CD4-positive, alpha-beta T cell (primary cell): ENCODE results near the gene SRPRB. TPM values are rescaled to one million over a fixed set of nuclear protein-coding genes. Genes with fewer than 3 reads are reported as not detected.

Source experiments
- ATAC-seq: fragments of 200-7000 bp; cut with Tn5 transposase; one replicate; pipeline ENCODE4 v1.10.0; 2022; ENCODE audit warnings: mild to moderate bottlenecking; ENCODE audit not compliant: poor library complexity
- CTCF ChIA-PET: fragments of 350-600 bp; sonication (Branson Sonifier 250); formaldehyde crosslinking; loops from one replicate; lab custom pipeline; 2021; ENCODE audit warnings: antibody characterized with exemption, inconsistent platforms; lab: Charles Lee
- POLR2A ChIA-PET: fragments of 350-600 bp; sonication (Branson Sonifier 250); formaldehyde crosslinking; loops from one replicate; lab custom pipeline; 2021; ENCODE audit warnings: antibody characterized with exemption, inconsistent platforms; lab: Charles Lee
- DNase-seq, 14 experiments: peaks; one replicate each; pipeline ENCODE4 v3.0.0-alpha.2; 2013 to 2020; ENCODE audit warnings: mixed read lengths in 2 of 14
- H3K27ac ChIP-seq, 2 donors: one replicate each; pipeline versions ENCODE4 v1.5.1 to v1.7.0; 2013; ENCODE audit warnings: low read length in 2 of 2, low read depth in 1 of 2, mild to moderate bottlenecking in 1 of 2
- H3K27me3 ChIP-seq, 2 experiments: 1 replicate in 1 of 2; 2 replicates in 1 of 2; pipeline versions ENCODE4 v1.6.1 to v1.7.0; 2013; ENCODE audit warnings: low read length in 2 of 2, control low read depth in 1 of 2, mild to moderate bottlenecking in 1 of 2, moderate library complexity in 1 of 2; ENCODE audit not compliant: insufficient read depth in 2 of 2, control insufficient read depth in 1 of 2
- H3K36me3 ChIP-seq: one replicate; pipeline ENCODE4 v1.6.1; 2013; ENCODE audit warnings: low read length, control low read depth; ENCODE audit not compliant: insufficient read depth
- H3K4me1 ChIP-seq: one replicate; pipeline ENCODE4 v1.6.1; 2013; ENCODE audit warnings: low read length, control low read depth; ENCODE audit not compliant: insufficient read depth
- H3K4me3 ChIP-seq: one replicate; pipeline ENCODE4 v1.5.1; 2013; ENCODE audit warnings: mild to moderate bottlenecking, low read length, moderate library complexity
- H3K9me3 ChIP-seq, 2 experiments: 1 replicate in 1 of 2; 2 replicates in 1 of 2; pipeline versions ENCODE4 v1.6.1 to v1.7.0; 2013; ENCODE audit warnings: low read length in 2 of 2, mild to moderate bottlenecking in 2 of 2, control low read depth in 1 of 2, moderate library complexity in 1 of 2; ENCODE audit not compliant: control insufficient read depth in 1 of 2, insufficient read depth in 1 of 2
- H3K27ac Mint-ChIP-seq: one replicate; pipeline ENCODE4 v1.8.0; 2020; ENCODE audit warnings: mixed read lengths
- H3K27me3 Mint-ChIP-seq: one replicate; pipeline ENCODE4 v1.8.0; 2021; ENCODE audit warnings: mixed read lengths
- H3K36me3 Mint-ChIP-seq: one replicate; pipeline ENCODE4 v1.8.0; 2021; ENCODE audit warnings: low read depth, mixed read lengths
- H3K4me1 Mint-ChIP-seq: one replicate; pipeline ENCODE4 v1.8.0; 2021; ENCODE audit warnings: low read depth, mixed read lengths
- H3K4me3 Mint-ChIP-seq: one replicate; pipeline ENCODE4 v1.8.0; 2020; ENCODE audit warnings: mild to moderate bottlenecking, mixed read lengths
- H3K9me3 Mint-ChIP-seq: one replicate; pipeline ENCODE4 v1.8.0; 2020; ENCODE audit warnings: mixed read lengths
- intact Hi-C, 2 experiments: fragments of 100-400 bp; cut with DNase I in 1 of 2; cut with micrococcal nuclease in 1 of 2; formaldehyde crosslinking; loops; one replicate each; pipeline versions ENCODE4 v1.15.1 to v1.9.0; 2023 to 2025; cut with DNase I, micrococcal nuclease
- total RNA-seq, 174 experiments: library from RNA in 2 of 174; stranded (reverse) in 2 of 174; gene quantifications; one replicate each; pipeline ENCODE4 v1.2.3 and lab custom pipeline; 2021 to 2026
- TF ChIP-seq, protein P1 (sequence below): fragments of 200-600 bp; IDR thresholded peaks from one replicate; pipeline ENCODE4 v1.8.0; 2022; ENCODE audit warnings: antibody characterized with exemption, mild to moderate bottlenecking

SRPRB gene
- total RNA-seq, 2 experiments from 2014 or later = 19.1 to 19.9 TPM

DNA sequence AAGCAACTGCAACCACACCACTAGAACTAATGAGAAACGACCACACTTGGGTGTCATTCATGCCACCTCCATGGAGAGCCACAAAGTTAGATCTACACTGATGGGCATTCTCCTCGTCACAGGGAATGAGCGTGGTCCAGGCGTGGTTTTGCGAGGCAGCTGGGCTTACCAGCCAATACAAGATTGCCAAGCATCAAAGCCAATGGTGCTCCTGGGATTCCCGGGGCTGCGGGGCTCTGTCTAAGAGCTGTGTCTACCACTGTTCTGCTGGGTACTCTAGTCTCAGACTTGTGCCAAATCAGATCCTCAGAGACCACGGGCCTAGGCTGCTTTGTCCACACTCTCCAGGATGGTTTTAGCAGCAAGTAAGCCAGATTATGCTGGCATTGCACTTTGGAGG lies 46.3 kb downstream of the SRPRB start:
- Mint-ChIP-seq H3K9me3 (no peaks in the 10 kb centered on the region), H3K27ac (no peak overlapping the region), H3K4me3 (no peak overlapping the region), H3K27me3 (no peaks in the 10 kb centered on the region), H3K4me1 (no peaks in the 10 kb centered on the region), H3K36me3 (no peaks in the 10 kb centered on the region)
- no peaks in the 10 kb centered on the region for H3K9me3 ChIP-seq
- CTCF ChIA-PET = no interaction called here
- H3K27ac ChIP-seq = no peak overlapping the region
- intact Hi-C loops = no loop called here
- no peak for DNase-seq
- ATAC-seq = no peak
- no peak overlapping the region for H3K4me3 ChIP-seq
- POLR2A ChIA-PET = no interaction called here
- H3K36me3 ChIP-seq = no peaks in the 10 kb centered on the region
- H3K4me1 ChIP-seq = no peaks in the 10 kb centered on the region
- TF ChIP-seq, protein P1, sequence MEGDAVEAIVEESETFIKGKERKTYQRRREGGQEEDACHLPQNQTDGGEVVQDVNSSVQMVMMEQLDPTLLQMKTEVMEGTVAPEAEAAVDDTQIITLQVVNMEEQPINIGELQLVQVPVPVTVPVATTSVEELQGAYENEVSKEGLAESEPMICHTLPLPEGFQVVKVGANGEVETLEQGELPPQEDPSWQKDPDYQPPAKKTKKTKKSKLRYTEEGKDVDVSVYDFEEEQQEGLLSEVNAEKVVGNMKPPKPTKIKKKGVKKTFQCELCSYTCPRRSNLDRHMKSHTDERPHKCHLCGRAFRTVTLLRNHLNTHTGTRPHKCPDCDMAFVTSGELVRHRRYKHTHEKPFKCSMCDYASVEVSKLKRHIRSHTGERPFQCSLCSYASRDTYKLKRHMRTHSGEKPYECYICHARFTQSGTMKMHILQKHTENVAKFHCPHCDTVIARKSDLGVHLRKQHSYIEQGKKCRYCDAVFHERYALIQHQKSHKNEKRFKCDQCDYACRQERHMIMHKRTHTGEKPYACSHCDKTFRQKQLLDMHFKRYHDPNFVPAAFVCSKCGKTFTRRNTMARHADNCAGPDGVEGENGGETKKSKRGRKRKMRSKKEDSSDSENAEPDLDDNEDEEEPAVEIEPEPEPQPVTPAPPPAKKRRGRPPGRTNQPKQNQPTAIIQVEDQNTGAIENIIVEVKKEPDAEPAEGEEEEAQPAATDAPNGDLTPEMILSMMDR = no peak
- H3K27me3 ChIP-seq = no peaks in the 10 kb centered on the region

DNA sequence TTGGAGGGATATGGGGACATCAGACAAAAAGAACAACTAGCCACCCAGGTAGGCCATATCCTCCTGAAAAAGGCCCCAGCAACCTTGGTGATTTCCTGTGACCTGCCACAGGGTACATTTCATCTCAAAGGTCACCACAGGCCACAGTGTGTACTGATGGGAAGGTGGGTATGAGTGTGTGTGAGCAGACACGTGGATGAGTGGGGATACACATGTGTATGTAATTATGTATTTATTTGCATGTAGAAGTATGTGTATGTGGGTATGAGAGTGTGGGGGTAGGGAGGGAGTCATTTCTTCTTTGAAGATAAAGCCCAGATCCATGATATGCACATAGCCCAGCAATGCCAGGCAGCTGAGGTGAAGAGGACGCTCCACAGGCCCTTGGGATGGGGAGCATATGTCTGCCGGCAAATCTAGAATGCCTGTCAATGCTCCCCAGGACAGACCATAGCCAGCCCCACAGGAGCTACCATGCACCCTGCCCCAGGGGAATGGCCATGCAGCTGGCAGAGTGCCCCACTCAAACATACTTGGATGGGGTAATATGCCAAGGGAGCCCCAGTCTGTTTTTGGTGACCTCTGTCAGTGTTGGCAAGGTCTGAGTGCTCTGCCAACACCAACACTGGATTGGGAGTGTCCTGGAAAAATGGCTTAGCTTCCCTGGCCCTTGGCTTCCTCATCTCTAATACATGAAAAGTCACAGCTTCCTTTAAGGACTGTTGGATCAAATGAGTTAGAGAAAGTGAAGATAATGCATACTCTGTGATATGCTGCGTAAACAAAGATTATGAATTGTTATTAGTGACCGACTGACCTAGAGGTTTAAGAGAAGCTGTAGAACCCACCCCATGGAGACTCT lies 47.7 kb downstream of the SRPRB start:
- no peaks in the 10 kb centered on the region for H3K4me1 Mint-ChIP-seq
- no peaks in the 10 kb centered on the region for H3K36me3 Mint-ChIP-seq
- no peaks in the 10 kb centered on the region for H3K36me3 ChIP-seq
- H3K4me3 Mint-ChIP-seq = no peak overlapping the region
- ATAC-seq (no peak), DNase-seq (no peak)
- intact Hi-C loops = no loop called here
- H3K27me3 ChIP-seq = no peaks in the 10 kb centered on the region
- no peaks in the 10 kb centered on the region for H3K9me3 Mint-ChIP-seq
- TF ChIP-seq, protein P1 = no peak
- no peaks in the 10 kb centered on the region for H3K9me3 ChIP-seq
- no peak overlapping the region for H3K27ac Mint-ChIP-seq
- peaks cover 3% of the 10 kb centered on the region for H3K4me1 ChIP-seq
- H3K27ac ChIP-seq = no peak overlapping the region
- H3K4me3 ChIP-seq = no peak overlapping the region
- H3K27me3 Mint-ChIP-seq = no peaks in the 10 kb centered on the region
- ChIA-PET POLR2A (no interaction called here), CTCF (no interaction called here)

DNA sequence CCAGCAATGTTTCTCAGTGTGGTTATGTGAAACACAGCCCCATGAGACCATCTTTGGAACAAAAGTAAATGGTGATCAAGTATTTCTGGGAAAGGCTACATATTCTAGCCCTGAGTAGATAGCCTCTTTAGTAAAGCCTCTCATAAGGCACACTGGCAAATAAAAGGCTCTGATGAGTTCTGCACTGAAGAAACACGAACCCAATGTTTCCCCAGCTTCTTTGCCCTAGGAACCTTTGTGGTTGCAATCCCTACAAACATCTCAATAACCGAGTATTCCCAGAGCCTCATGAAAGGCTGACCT lies 48.3 kb downstream of the SRPRB start:
- DNase-seq = no peak
- Mint-ChIP-seq H3K4me1 (no peaks in the 10 kb centered on the region), H3K27me3 (no peaks in the 10 kb centered on the region), H3K36me3 (no peaks in the 10 kb centered on the region), H3K4me3 (no peak overlapping the region), H3K27ac (no peak overlapping the region), H3K9me3 (no peaks in the 10 kb centered on the region)
- Histone ChIP-seq H3K36me3 (no peaks in the 10 kb centered on the region), H3K27ac (no peak overlapping the region), H3K27me3 (no peaks in the 10 kb centered on the region), H3K4me3 (no peak overlapping the region), H3K4me1 (peaks cover 3% of the 10 kb centered on the region), H3K9me3 (no peaks in the 10 kb centered on the region)
- intact Hi-C loops = no loop called here
- ChIA-PET CTCF (no interaction called here), POLR2A (no interaction called here)
- ATAC-seq = no peak
- TF ChIP-seq, protein P1 = no peak
